Endothelial cell of umbilical vein (primary cell): ENCODE results near the gene PSMA7. TPM values are rescaled to one million over a fixed set of nuclear protein-coding genes. Genes with fewer than 3 reads are reported as not detected.

ENCODE experiments used
- BruUV-seq: library from RNA; stranded (reverse); fragments of 400-500 nt; replicated peaks from 2 replicates; lab custom pipeline; 2021; lab: Mats Ljungman, UMichigan
- CTCF ChIA-PET: fragments of 300-600, 350-600 bp; sonication (Branson Sonifier 250); formaldehyde crosslinking; loops from one replicate; lab custom pipeline; 2021; ENCODE audit warnings: antibody characterized with exemption, inconsistent platforms; lab: Charles Lee
- POLR2A ChIA-PET: fragments of 300-600, 350-600 bp; sonication (Branson Sonifier 250); formaldehyde crosslinking; loops from one replicate; lab custom pipeline; 2021; ENCODE audit warnings: antibody characterized with exemption, inconsistent platforms; lab: Charles Lee
- DNase-seq: peaks from one replicate; pipeline ENCODE4 v3.0.0-alpha.2; 2011; ENCODE audit warnings: low read depth, low spot score
- FAIRE-seq: peaks from 2 replicates; lab custom pipeline; 2011; peaks lifted over from hg19 to GRCh38; lab: Jason Lieb, UNC
- H2AFZ ChIP-seq: 2 replicates; pipeline ENCODE4 v1.6.0; 2012; ENCODE audit warnings: low read depth, low read length, control low read depth, inconsistent platforms
- H3K27ac ChIP-seq: 2 replicates; pipeline ENCODE4 v1.5.1; 2011; ENCODE audit warnings: low read depth, mild to moderate bottlenecking, control low read depth, low read length, moderate library complexity; ENCODE audit not compliant: insufficient read depth
- H3K27me3 ChIP-seq, 2 experiments: 2 replicates each; pipeline versions ENCODE4 v1.6.0 to v1.6.1; 2011; ENCODE audit warnings: low read length in 2 of 2, mixed read lengths in 1 of 2; ENCODE audit not compliant: control insufficient read depth in 2 of 2, insufficient read depth in 2 of 2
- H3K36me3 ChIP-seq, 2 experiments: 2 replicates in 1 of 2; 3 replicates in 1 of 2; pipeline ENCODE4 v1.5.1; 2011; ENCODE audit warnings: low read length in 2 of 2, mild to moderate bottlenecking in 1 of 2, moderate library complexity in 1 of 2; ENCODE audit not compliant: control insufficient read depth in 2 of 2, insufficient read depth in 2 of 2; ENCODE audit errors: extremely low read depth in 1 of 2
- H3K4me1 ChIP-seq: 3 replicates; pipeline ENCODE4 v1.5.1; 2011; ENCODE audit warnings: mild to moderate bottlenecking, low read length; ENCODE audit not compliant: control insufficient read depth, insufficient read depth; ENCODE audit errors: extremely low read depth
- H3K4me2 ChIP-seq: 2 replicates; pipeline ENCODE4 v1.6.1; 2011; ENCODE audit warnings: low read length, control low read depth, mixed read lengths; ENCODE audit not compliant: insufficient read depth
- H3K4me3 ChIP-seq, 3 experiments: fragments of 200-600 bp in 1 of 3; sonication (generic), shearing (Covaris generic) in 1 of 3; replicated peaks in 1 of 3; 2 replicates each; pipeline ENCODE4 v1.5.1; 2011 to 2016; ENCODE audit warnings: control low read depth in 3 of 3, low read length in 3 of 3, mild to moderate bottlenecking in 2 of 3, inconsistent platforms in 1 of 3, low read depth in 1 of 3, moderate library complexity in 1 of 3; ENCODE audit not compliant: insufficient read depth in 1 of 3
- H3K79me2 ChIP-seq: 2 replicates; pipeline ENCODE4 v1.6.0; 2012; ENCODE audit warnings: low read length, inconsistent platforms; ENCODE audit not compliant: control insufficient read depth, insufficient read depth
- H3K9ac ChIP-seq: replicated peaks from 2 replicates; pipeline ENCODE3; 2011; ENCODE audit warnings: low read length, control low read depth; ENCODE audit not compliant: insufficient read depth; ENCODE audit errors: extremely low read depth
- H3K9me1 ChIP-seq: replicated peaks from 3 replicates; pipeline ENCODE4 v1.6.0; 2011; ENCODE audit warnings: mild to moderate bottlenecking, low read length; ENCODE audit not compliant: control insufficient read depth, insufficient read depth; ENCODE audit errors: extremely low read depth
- H3K9me3 ChIP-seq: replicated peaks from 2 replicates; pipeline ENCODE4 v1.5.1; 2012; ENCODE audit warnings: low read length, inconsistent platforms; ENCODE audit not compliant: control insufficient read depth, insufficient read depth
- H4K20me1 ChIP-seq: replicated peaks from 2 replicates; pipeline ENCODE3; 2011; ENCODE audit warnings: mild to moderate bottlenecking, low read length; ENCODE audit not compliant: control insufficient read depth, insufficient read depth; ENCODE audit errors: extremely low read depth
- CTCF ChIP-seq, 2 donors: IDR thresholded peaks; 1 replicate in 1 of 2; 2 replicates in 1 of 2; pipeline ENCODE4 v1.5.1; 2011; ENCODE audit warnings: low read length in 2 of 2, mild to moderate bottlenecking in 2 of 2, moderate library complexity in 2 of 2, control low read depth in 1 of 2, inconsistent platforms in 1 of 2, low read depth in 1 of 2; ENCODE audit not compliant: insufficient read depth in 1 of 2; ENCODE audit errors: extremely low read depth in 1 of 2
- EZH2 ChIP-seq: IDR thresholded peaks from 2 replicates; pipeline ENCODE4 v1.6.1; 2012; ENCODE audit warnings: borderline replicate concordance, low read depth, mild to moderate bottlenecking, moderate library complexity, low read length, inconsistent platforms; ENCODE audit not compliant: severe bottlenecking
- FOS ChIP-seq: IDR thresholded peaks from 2 replicates; pipeline ENCODE4 v1.6.1; 2011; ENCODE audit warnings: mild to moderate bottlenecking, low read length, moderate library complexity, borderline replicate concordance; ENCODE audit not compliant: insufficient read depth
- GATA2 ChIP-seq: IDR thresholded peaks from 2 replicates; pipeline ENCODE4 v1.7.0; 2011; ENCODE audit warnings: low read depth, mild to moderate bottlenecking, moderate library complexity, mixed read lengths, low read length; ENCODE audit not compliant: insufficient read length, insufficient read depth
- JUN ChIP-seq: IDR thresholded peaks from 2 replicates; pipeline ENCODE4 v1.6.1; 2011; ENCODE audit warnings: borderline replicate concordance, low read depth; ENCODE audit not compliant: insufficient read length, insufficient read depth
- MAX ChIP-seq: IDR thresholded peaks from 2 replicates; pipeline ENCODE4 v1.6.1; 2011; ENCODE audit not compliant: insufficient read depth, insufficient read length
- MYC ChIP-seq: IDR thresholded peaks from one replicate; pipeline ENCODE4 v1.6.1; 2011; ENCODE audit warnings: mild to moderate bottlenecking, low read depth, low read length
- POLR2A ChIP-seq: IDR thresholded peaks from 2 replicates; pipeline ENCODE4 v1.6.1; 2012; ENCODE audit warnings: low read depth, mild to moderate bottlenecking, control low read depth, low read length
- POLR2AphosphoS5 ChIP-seq: IDR thresholded peaks from 2 replicates; pipeline ENCODE4 v1.6.1; 2012; ENCODE audit warnings: low read depth, mild to moderate bottlenecking, control low read depth, low read length, moderate library complexity; ENCODE audit not compliant: insufficient read depth
- dilution Hi-C: fragments of 300-500 bp; cut with MboI; formaldehyde crosslinking; loops from one replicate; pipeline ENCODE4 v1.15.0; 2019; ENCODE audit warnings: low sequenced_read_pairs; ENCODE audit not compliant: extremely low pct_ligation_motif_present
- intact Hi-C: fragments of 100-400 bp; cut with micrococcal nuclease; formaldehyde crosslinking; loops from one replicate; pipeline ENCODE4 v1.10.0; 2022
- polyA plus RNA-seq, 4 experiments: library from polyadenylated mRNA; depleted of rRNA in 3 of 4; stranded (reverse) in 3 of 4; unstranded in 1 of 4; fragments of >200 nt; gene quantifications; 2 replicates each; pipeline versions ENCODE4 v1.2.1 to v1.2.3, GENCODE V29; 2011 to 2012; ENCODE audit warnings: missing spikeins in 1 of 4
- total RNA-seq: library from RNA; stranded (reverse); gene quantifications from 2 replicates; pipeline ENCODE4 v1.2.3, GENCODE V29; 2021

Gene PSMA7
- total and polyA plus RNA-seq, 2 donors (not counting 3 experiments of a cell fraction or from before 2014, with no cell fraction given), result 393 to 826 TPM

DNA sequence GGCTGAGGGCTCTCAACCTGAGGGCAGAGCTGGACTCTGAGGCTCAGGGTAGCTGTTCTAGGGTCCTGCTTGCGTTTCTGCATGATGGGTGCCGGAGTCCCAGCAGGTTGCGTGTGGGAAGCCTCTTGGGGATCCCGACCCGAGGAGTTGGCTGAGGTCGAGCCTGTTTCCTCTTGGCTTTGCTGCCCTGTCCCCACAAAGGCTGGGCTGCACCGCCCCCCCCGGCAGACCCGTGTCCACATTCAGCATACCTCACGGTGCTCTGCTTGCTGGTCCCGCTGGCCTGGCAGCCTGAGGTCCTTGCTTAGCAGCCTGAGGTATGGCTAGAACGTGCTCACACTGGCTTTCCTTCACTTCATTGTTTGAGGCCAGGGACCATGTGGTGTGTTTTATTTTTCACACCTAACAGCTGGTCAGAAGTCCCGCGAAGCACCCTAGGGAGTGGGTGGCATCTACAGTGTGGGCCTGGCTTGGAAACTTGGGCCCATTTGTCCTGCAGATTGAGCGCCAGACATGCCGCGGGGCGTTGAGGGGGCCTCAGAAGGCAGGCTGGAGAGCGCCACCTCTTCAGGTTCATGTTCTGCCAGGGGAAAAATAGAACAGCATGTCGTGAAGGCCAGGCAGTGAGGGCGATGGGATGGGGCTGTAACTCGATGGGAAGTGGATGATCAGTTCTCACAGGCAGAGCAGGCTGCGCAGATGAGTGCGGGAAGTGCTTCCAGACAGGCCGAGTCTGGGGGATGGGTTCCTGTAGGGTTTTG is 11.5 kb downstream of the PSMA7 start:
- intact Hi-C loops, result no loop called here
- dilution Hi-C loops, result no loop called here
- Histone ChIP-seq H3K9me1 (no peaks in the 10 kb centered on the region), H3K4me3 (no peak overlapping the region), H3K27me3 (no peaks in the 10 kb centered on the region), H3K4me1 (no peaks in the 10 kb centered on the region), H3K79me2 (no peaks in the 10 kb centered on the region), H3K36me3 (peaks cover 18 to 63% of the 10 kb centered on the region in 2 experiments), H3K9me3 (no peaks in the 10 kb centered on the region), H3K9ac (no peak overlapping the region), H3K27ac (no peak overlapping the region), H2AFZ (no peak overlapping the region), H3K4me2 (no peak overlapping the region), H4K20me1 (no peaks in the 10 kb centered on the region)
- DNase-seq (no peak), FAIRE-seq (no peak)
- no peak for TF ChIP-seq FOS
- TF ChIP-seq MYC, result no peak
- no peak for TF ChIP-seq JUN
- TF ChIP-seq GATA2, result no peak
- no peak for TF ChIP-seq MAX
- TF ChIP-seq POLR2AphosphoS5, result no peak
- TF ChIP-seq POLR2A, result no peak
- TF ChIP-seq EZH2, result no peak
- no peak for TF ChIP-seq CTCF (IDR thresholded peaks at IDR 0.05; ENCODE audit: extremely low read depth in 1 of 2, insufficient read depth in 1 of 2, low read depth in 1 of 2, low read length in 2 of 2)
- no TSS peak for BruUV-seq
- CTCF ChIA-PET, result interaction anchor here (2.8 kb wide), 1 partner anchor 105 kb away, joined by 12 read pairs; no protein-coding TSS in a partner anchor
- POLR2A ChIA-PET, result no interaction called here
